Medulla oblongata (tissue), 1 donor: Measurements from ENCODE around the gene ZFP30.
"Not testable (repeated sequence)": the region's sequence is repeated elsewhere in the genome, so short reads cannot be mapped to it uniquely, and the experiment has no call there.

ENCODE experiments used
- DNase-seq: peaks from one replicate; pipeline ENCODE4 v3.0.0-alpha.2; 2015; ENCODE audit errors: extremely low spot score

The ZFP30 gene

GRCh38 chr19:37655301-37655688, at the start of gene ZFP30:
TSS of gene ZFP30 (minus strand) at chr19:37655465. CDS start at chr19:37647822, 7,643 bp downstream.
- peak; percentile 95 for DNase-seq

GRCh38 chr19:37699057-37699456, 43.8 kb upstream of the ZFP30 start:
- no peak for DNase-seq

DNA sequence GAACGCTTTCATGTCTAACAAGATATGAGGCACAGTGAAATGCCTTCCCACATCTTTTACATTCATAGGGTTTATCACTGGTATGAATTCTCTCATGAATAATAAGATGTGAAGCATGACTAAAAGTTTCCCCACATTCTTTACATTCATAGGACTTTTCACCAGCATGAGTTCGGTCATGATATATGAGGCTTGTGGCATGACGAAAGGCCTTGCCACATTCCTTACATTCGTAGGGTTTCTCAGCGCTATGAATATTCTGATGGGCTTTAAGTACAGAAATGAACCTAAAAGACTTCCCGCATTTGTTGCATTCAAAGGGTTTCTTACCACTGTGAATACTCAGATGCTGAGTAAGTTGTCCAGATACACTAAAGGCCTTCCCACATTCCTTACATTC, 43.0 kb upstream of the ZFP30 start:
- DNase-seq = no peak

DNA sequence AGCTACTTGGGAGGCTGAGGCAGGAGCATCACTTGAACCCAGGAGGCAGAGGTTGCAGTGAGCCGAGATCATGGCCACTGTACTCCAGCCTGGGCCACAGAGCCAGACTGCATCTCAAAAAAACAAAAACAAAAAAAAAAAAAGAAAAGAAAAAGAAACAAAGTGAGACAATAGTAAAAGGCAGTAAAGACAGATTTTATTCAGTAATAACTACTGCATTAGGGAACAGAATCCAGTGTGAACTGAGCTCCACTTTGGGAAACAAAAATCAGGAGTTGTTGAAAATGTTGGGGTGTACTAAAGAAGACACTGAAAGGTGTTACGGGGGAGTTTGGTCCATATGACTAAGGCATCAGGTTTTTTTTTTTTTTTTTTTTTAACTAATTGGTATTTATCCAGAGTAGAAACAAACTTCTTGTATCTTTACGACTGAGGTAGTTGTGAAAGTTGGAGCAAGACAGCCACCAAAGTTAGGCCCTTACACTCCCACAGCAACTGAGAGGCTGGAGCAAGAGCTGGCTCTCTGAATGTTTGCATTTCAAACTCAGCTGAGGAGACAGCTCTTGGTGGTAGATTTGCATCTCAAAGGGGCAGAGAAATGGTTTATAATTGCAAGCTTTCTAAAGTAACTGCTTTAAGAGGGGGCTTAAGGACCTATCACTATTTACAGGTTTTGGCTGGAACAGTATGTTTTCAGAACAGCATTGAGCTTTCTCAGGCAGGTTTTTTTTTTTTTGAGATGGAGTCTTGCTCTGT, 40.1 kb upstream of the ZFP30 start:
- no peak for DNase-seq

GRCh38 chr19:37692956-37693620, 37.8 kb upstream of the ZFP30 start:
- DNase-seq = peak; percentile 62

- peak; percentile 87 for DNase-seq
Observed at GRCh38 chr19:37691881-37692504, 36.7 kb upstream of the ZFP30 start.

DNA sequence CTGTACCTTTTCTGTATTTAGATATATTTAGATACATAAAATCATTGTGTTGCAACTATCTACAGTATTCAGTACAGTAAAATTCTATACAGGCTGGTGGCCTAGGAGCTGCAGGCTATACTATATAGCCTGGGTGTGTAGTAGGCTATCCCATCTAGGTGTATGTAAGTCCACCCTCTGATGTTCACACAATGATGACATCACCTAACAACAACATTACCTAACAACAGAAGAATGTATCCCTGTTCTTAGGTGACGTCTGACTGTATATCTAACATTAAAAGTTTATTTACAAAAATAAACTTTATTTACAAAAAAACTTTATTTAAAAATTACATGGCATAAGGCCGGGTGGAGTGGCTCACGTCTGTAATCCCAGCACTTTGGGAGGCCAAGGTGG, 28.3 kb upstream of the ZFP30 start:
- no peak for DNase-seq

GRCh38 chr19:37669450-37669914, 14.2 kb upstream of the ZFP30 start:
- DNase-seq = no peak

- DNase-seq = not testable (repeated sequence)
Observed at GRCh38 chr19:37657157-37657556, 1.9 kb upstream of the ZFP30 start.

GRCh38 chr19:37655689-37656371, 565 bp upstream of the ZFP30 start:
- peak; percentile 84 for DNase-seq

- DNase-seq = peak; percentile 41
Observed at GRCh38 chr19:37654629-37655300, 500 bp downstream of the ZFP30 start.

DNA sequence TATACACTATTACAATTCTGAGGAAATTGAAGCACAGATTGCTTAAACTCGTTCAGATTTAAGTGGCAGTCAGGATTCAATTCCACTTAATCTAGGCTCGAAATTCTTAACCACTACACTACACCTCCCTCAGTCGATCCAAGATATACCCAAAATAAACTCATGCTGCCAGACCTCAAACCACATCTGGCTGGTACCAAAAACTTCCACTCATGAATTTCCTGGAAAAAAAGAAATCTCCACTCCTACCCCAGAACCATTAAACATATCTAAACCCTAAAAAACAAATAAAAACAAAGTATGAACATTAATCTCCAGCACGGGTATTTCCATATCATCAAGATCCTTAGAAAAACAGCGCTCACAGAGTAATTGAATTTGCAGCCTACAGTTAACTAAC, 1.1 kb downstream of the ZFP30 start:
- no peak for DNase-seq

DNA sequence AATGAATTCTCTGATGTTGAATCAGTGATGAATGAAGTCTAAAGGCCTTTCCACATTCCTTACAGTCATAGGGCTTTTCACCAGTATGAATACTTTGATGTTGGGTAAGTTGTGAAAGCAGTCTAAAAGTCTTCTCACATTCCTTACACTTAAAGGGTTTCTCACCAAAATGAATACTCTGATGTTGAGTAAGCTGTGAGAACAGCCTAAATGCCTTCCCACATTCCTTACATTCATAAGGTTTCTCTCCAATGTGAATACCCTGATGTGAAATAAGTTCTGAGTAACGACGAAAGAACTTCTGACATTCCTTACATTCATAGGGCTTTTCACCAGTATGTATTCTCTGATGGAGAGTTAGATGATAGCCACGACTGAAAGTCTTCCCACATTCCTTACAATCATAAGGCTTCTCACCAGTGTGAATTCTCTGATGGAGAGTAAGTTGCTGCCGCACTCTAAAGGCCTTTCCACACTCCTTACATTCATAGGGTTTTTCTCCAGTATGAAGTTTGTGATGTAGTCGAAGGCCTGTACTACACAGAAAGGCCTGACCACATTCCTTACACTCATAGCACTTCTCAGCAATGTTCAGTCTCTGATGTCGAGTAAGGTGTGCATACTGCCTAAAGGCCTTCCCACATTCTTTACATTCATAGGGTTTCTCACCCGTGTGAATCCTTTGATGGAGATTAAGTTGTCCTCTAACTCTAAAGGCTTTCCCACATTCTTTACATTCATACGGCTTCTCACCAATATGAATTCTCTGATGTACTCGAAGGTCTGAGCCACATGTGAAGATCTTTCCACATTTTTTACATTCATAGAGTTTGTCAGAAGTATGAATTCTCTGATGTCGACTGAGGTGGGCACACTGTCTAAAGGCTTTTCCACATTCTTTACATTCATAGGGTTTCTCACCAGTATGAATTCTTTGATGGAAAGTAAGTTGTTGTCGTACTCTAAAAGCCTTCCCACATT, 19.9 kb downstream of the ZFP30 start:
- DNase-seq = no peak

DNA sequence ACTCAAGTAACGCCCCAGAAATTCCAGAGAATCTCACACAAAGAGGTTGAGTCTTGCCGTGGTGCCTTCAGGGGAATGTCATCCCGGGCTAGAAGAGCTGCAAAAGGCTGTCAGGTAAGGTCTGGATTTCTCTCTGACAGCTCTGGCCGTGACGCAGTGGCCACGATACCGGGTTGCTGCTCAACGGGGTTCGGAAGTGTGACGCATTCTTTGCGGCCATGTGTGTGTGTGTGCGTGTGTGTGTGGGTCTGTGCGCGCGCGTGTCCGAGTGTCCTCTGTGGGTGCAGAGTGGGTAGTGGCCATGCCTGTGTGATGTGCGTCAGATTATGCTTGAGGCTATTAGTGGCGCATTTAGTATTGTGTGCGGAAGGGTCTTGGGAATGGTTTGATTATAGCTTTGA, 60.3 kb downstream of the ZFP30 start:
- no peak for DNase-seq

GRCh38 chr19:37594304-37594981, 60.8 kb downstream of the ZFP30 start, which contains the start of the genes ZNF540 and ZNF571:
TSS of gene ZNF540 (plus strand) at chr19:37594876. CDS start at chr19:37598448, 3,572 bp downstream.
TSS of gene ZNF571 (minus strand) at chr19:37594792. CDS start at chr19:37586676, 8,116 bp downstream.
- peak; percentile 95 for DNase-seq

GRCh38 chr19:37593996-37594303, 61.3 kb downstream of the ZFP30 start:
- DNase-seq = no peak

DNA sequence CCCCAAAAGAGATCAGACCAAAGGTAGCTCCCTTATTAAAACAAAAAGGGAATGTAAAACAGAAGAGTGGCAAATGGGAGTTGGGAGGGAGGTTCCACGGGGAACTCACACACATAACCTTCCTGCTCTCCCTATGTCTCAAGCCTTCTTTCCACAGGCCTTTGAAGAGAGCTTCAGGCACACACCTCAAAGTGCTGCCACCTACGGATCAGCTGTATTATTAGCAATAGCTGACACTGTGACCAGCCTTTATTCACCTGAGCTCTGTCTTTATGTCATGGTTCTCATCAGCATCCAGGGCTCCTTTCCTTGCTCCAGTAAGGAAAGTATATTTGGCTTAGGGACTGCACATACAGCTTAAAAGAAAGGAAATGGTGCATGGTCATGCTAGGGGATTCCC, 71.9 kb downstream of the ZFP30 start:
- no peak for DNase-seq

DNA sequence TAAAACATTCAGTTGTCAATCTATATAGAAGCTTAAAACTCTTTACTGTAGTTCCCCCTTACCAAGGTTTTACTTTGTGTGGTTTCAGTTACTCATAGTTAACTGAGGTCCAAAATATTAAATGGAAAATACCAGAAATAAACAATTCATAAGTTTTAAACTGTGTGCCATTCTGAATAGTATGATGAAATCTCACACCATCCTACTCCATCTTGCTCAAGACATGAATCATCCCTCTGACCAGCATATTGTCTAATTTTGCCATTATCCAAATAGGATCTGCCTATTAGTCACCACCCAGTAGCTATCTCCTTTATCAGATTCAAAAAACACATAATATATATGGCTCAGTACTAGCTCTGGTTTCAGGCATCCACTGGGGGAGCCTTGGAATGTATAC, 83.1 kb downstream of the ZFP30 start:
- no peak for DNase-seq

- no peak for DNase-seq
Observed at GRCh38 chr19:37565370-37565669, 89.9 kb downstream of the ZFP30 start.
